KMS-11 (cell line): ENCODE results near the gene TSHR.

Source experiments
- H2AFZ ChIP-seq: fragments of 200-600 bp; sonication (generic); 2 replicates; pipeline ENCODE4 v1.6.1; 2016; ENCODE audit warnings: antibody characterized with exemption, mixed run types, low read depth
- H3K27ac ChIP-seq: fragments of 200-600 bp; sonication (generic); 2 replicates; pipeline ENCODE4 v1.6.1; 2016; ENCODE audit warnings: mild to moderate bottlenecking, mixed run types
- H3K27me3 ChIP-seq: fragments of 200-600 bp; sonication (generic); 2 replicates; pipeline ENCODE4 v1.6.1; 2017; ENCODE audit warnings: mild to moderate bottlenecking, low read depth, mixed run types, moderate library complexity; ENCODE audit not compliant: insufficient read depth
- H3K36me3 ChIP-seq: fragments of 200-600 bp; sonication (generic); 2 replicates; pipeline ENCODE4 v1.6.1; 2017; ENCODE audit warnings: mild to moderate bottlenecking, mixed run types; ENCODE audit not compliant: insufficient read depth
- H3K4me1 ChIP-seq: fragments of 200-600 bp; sonication (generic); 2 replicates; pipeline ENCODE4 v1.6.1; 2016; ENCODE audit warnings: mild to moderate bottlenecking, low read depth, mixed run types; ENCODE audit not compliant: poor library complexity, severe bottlenecking
- H3K4me2 ChIP-seq: fragments of 200-600 bp; sonication (generic); 2 replicates; pipeline ENCODE4 v1.7.0; 2016; ENCODE audit warnings: mild to moderate bottlenecking, mixed run types
- H3K4me3 ChIP-seq: fragments of 200-600 bp; sonication (generic); IDR thresholded peaks from 2 replicates; pipeline ENCODE4 v1.6.1; 2017; ENCODE audit warnings: low read depth, low read length, mixed read lengths; ENCODE audit not compliant: insufficient read depth
- H3K79me2 ChIP-seq: fragments of 200-600 bp; sonication (generic); 2 replicates; pipeline ENCODE4 v1.6.1; 2016; ENCODE audit warnings: low read depth, mixed run types; ENCODE audit not compliant: insufficient read depth
- H3K9ac ChIP-seq: fragments of 200-600 bp; sonication (generic); 2 replicates; pipeline ENCODE4 v1.6.1; 2016; ENCODE audit warnings: mild to moderate bottlenecking, mixed run types
- H4K20me1 ChIP-seq: fragments of 200-600 bp; sonication (generic); 2 replicates; pipeline ENCODE4 v1.6.1; 2016; ENCODE audit warnings: mild to moderate bottlenecking, mixed run types; ENCODE audit not compliant: insufficient read depth
- CTCF ChIP-seq: fragments of 200-600 bp; sonication (generic); conservative IDR thresholded peaks from 2 replicates; pipeline ENCODE4 v1.6.1; 2017; ENCODE audit warnings: low read depth, mild to moderate bottlenecking, antibody characterized with exemption, low read length, moderate library complexity, mixed read lengths

Gene TSHR

GRCh38 chr14:81129242-81129641, 173.8 kb downstream of the TSHR start:
- Histone ChIP-seq H3K4me3 (no peak overlapping the region), H3K4me2 (no peak overlapping the region), H3K27ac (no peak overlapping the region), H4K20me1 (no peaks in the 10 kb centered on the region), H3K27me3 (no peaks in the 10 kb centered on the region), H2AFZ (no peak overlapping the region), H3K79me2 (no peaks in the 10 kb centered on the region), H3K4me1 (no peaks in the 10 kb centered on the region), H3K9ac (no peak overlapping the region), H3K36me3 (no peaks in the 10 kb centered on the region)
- no peak for TF ChIP-seq CTCF

- no peaks in the 10 kb centered on the region for H4K20me1 ChIP-seq
- no peak overlapping the region for H3K27ac ChIP-seq
- no peaks in the 10 kb centered on the region for H3K36me3 ChIP-seq
- H2AFZ ChIP-seq: no peak overlapping the region
- H3K4me1 ChIP-seq: no peaks in the 10 kb centered on the region
- no peaks in the 10 kb centered on the region for H3K27me3 ChIP-seq
- H3K4me2 ChIP-seq: no peak overlapping the region
- H3K9ac ChIP-seq: no peak overlapping the region
- TF ChIP-seq CTCF: no peak
- no peaks in the 10 kb centered on the region for H3K79me2 ChIP-seq
- H3K4me3 ChIP-seq: no peak overlapping the region
Observed at GRCh38 chr14:81132468-81132867, 177.0 kb downstream of the TSHR start.

GRCh38 chr14:81133400-81133799, 178.0 kb downstream of the TSHR start:
- TF ChIP-seq CTCF: no peak
- no peak overlapping the region for H2AFZ ChIP-seq
- no peaks in the 10 kb centered on the region for H3K4me1 ChIP-seq
- H3K27me3 ChIP-seq: no peaks in the 10 kb centered on the region
- no peaks in the 10 kb centered on the region for H3K36me3 ChIP-seq
- no peak overlapping the region for H3K9ac ChIP-seq
- no peaks in the 10 kb centered on the region for H3K79me2 ChIP-seq
- H3K4me2 ChIP-seq: no peak overlapping the region
- H3K4me3 ChIP-seq: no peak overlapping the region
- no peaks in the 10 kb centered on the region for H4K20me1 ChIP-seq
- no peak overlapping the region for H3K27ac ChIP-seq

- Histone ChIP-seq H3K4me2 (no peak overlapping the region), H3K27me3 (no peaks in the 10 kb centered on the region), H3K27ac (no peak overlapping the region), H4K20me1 (no peaks in the 10 kb centered on the region), H3K36me3 (no peaks in the 10 kb centered on the region), H3K79me2 (no peaks in the 10 kb centered on the region), H3K4me3 (no peak overlapping the region), H2AFZ (no peak overlapping the region), H3K9ac (no peak overlapping the region), H3K4me1 (no peaks in the 10 kb centered on the region)
- no peak for TF ChIP-seq CTCF
Observed at GRCh38 chr14:81137316-81137715, 181.9 kb downstream of the TSHR start.

- H4K20me1 ChIP-seq: no peaks in the 10 kb centered on the region
- no peak overlapping the region for H3K4me2 ChIP-seq
- no peaks in the 10 kb centered on the region for H3K27me3 ChIP-seq
- H3K4me1 ChIP-seq: no peaks in the 10 kb centered on the region
- H3K79me2 ChIP-seq: no peaks in the 10 kb centered on the region
- H2AFZ ChIP-seq: no peak overlapping the region
- H3K27ac ChIP-seq: no peak overlapping the region
- no peak for TF ChIP-seq CTCF
- no peak overlapping the region for H3K9ac ChIP-seq
- H3K4me3 ChIP-seq: no peak overlapping the region
- H3K36me3 ChIP-seq: no peaks in the 10 kb centered on the region
Observed at GRCh38 chr14:81138429-81138828, 183.0 kb downstream of the TSHR start.
